ENCODE results near the gene SESN1. TPM values are rescaled to one million over a fixed set of nuclear protein-coding genes. Genes with fewer than 3 reads are reported as not detected.

Gene SESN1
- total RNA-seq, 1 experiment from 2014 or later = 30.2 TPM

GRCh38 chr6:109045493-109045892 lies 49.2 kb downstream of the SESN1 start (continued):
- TF ChIP-seq, protein P1, sequence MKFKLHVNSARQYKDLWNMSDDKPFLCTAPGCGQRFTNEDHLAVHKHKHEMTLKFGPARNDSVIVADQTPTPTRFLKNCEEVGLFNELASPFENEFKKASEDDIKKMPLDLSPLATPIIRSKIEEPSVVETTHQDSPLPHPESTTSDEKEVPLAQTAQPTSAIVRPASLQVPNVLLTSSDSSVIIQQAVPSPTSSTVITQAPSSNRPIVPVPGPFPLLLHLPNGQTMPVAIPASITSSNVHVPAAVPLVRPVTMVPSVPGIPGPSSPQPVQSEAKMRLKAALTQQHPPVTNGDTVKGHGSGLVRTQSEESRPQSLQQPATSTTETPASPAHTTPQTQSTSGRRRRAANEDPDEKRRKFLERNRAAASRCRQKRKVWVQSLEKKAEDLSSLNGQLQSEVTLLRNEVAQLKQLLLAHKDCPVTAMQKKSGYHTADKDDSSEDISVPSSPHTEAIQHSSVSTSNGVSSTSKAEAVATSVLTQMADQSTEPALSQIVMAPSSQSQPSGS (CRISPR knock-in tag; IDR thresholded peaks at IDR 0.05; ENCODE audit: borderline replicate concordance, low read depth) = no peak
- TF ChIP-seq, protein P2, sequence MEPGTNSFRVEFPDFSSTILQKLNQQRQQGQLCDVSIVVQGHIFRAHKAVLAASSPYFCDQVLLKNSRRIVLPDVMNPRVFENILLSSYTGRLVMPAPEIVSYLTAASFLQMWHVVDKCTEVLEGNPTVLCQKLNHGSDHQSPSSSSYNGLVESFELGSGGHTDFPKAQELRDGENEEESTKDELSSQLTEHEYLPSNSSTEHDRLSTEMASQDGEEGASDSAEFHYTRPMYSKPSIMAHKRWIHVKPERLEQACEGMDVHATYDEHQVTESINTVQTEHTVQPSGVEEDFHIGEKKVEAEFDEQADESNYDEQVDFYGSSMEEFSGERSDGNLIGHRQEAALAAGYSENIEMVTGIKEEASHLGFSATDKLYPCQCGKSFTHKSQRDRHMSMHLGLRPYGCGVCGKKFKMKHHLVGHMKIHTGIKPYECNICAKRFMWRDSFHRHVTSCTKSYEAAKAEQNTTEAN (CRISPR knock-in tag; IDR thresholded peaks at IDR 0.05) = no peak
- TF ChIP-seq ZNF416 (CRISPR knock-in tag; IDR thresholded peaks at IDR 0.05) = no peak
- TF ChIP-seq SMAD3 (CRISPR knock-in tag; IDR thresholded peaks at IDR 0.05; ENCODE audit: borderline replicate concordance) = no peak
- TF ChIP-seq, protein P3, sequence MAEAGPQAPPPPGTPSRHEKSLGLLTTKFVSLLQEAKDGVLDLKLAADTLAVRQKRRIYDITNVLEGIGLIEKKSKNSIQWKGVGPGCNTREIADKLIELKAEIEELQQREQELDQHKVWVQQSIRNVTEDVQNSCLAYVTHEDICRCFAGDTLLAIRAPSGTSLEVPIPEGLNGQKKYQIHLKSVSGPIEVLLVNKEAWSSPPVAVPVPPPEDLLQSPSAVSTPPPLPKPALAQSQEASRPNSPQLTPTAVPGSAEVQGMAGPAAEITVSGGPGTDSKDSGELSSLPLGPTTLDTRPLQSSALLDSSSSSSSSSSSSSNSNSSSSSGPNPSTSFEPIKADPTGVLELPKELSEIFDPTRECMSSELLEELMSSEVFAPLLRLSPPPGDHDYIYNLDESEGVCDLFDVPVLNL (CRISPR knock-in tag; IDR thresholded peaks at IDR 0.05; ENCODE audit: borderline replicate concordance, low read depth) = no peak

DNA sequence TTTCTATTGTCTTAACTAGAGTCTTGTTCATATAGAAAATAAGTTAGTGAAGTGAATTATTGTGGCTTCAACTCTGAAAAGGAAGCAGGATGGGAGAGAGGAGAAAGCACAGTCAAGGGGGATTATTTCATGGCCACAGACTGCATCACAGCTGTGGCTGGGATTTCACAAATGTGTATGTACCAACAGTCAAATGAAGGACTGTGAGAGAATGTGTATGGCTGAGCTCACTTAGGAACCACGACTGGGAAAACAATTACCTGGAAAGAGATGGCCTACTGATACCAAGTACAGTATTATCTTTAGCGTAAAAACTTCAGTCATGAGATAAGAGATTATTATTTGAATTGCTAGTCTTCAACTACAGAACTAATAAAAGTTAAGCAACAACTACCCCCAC lies 54.9 kb downstream of the SESN1 start:
- no peak overlapping the region for H3K27ac Mint-ChIP-seq
- POLR2A ChIA-PET = no interaction called here
- peaks cover 9% of the 10 kb centered on the region for H3K9me3 Mint-ChIP-seq
- no peaks in the 10 kb centered on the region for H3K36me3 Mint-ChIP-seq
- CTCF ChIA-PET = interaction anchor here (0.5 to 1.0 kb wide), 2 partner anchors 125 to 147 kb away, joined by 3 read pairs; no protein-coding TSS in a partner anchor
- H3K4me3 Mint-ChIP-seq = no peak overlapping the region
- ATAC-seq = no peak
- no peak for DNase-seq (ENCODE audit: low spot score)
- peaks cover 2% of the 10 kb centered on the region for H3K4me1 Mint-ChIP-seq
- H3K27me3 Mint-ChIP-seq (ENCODE audit: low read depth) = no peaks in the 10 kb centered on the region
- TF ChIP-seq SP1 (CRISPR knock-in tag; conservative IDR thresholded peaks at IDR 0.05) (no peak), FOXK1 (CRISPR knock-in tag; IDR thresholded peaks at IDR 0.05) (no peak), IRF2 (CRISPR knock-in tag; IDR thresholded peaks at IDR 0.05; ENCODE audit: borderline replicate concordance, low read depth) (no peak), TEAD4 (CRISPR knock-in tag; IDR thresholded peaks at IDR 0.05) (no peak), PRDM15 (CRISPR knock-in tag; IDR thresholded peaks at IDR 0.05) (no peak), GRHL2 (CRISPR knock-in tag; IDR thresholded peaks at IDR 0.05; ENCODE audit: insufficient replicate concordance, severe bottlenecking) (no peak), E2F5 (CRISPR knock-in tag; IDR thresholded peaks at IDR 0.05) (no peak), ZNF263 (CRISPR knock-in tag; IDR thresholded peaks at IDR 0.05; ENCODE audit: low read depth) (no peak), ZNF281 (CRISPR knock-in tag; IDR thresholded peaks at IDR 0.05) (no peak), PRRX2 (CRISPR knock-in tag; IDR thresholded peaks at IDR 0.05) (no peak)
- TF ChIP-seq, protein P4, sequence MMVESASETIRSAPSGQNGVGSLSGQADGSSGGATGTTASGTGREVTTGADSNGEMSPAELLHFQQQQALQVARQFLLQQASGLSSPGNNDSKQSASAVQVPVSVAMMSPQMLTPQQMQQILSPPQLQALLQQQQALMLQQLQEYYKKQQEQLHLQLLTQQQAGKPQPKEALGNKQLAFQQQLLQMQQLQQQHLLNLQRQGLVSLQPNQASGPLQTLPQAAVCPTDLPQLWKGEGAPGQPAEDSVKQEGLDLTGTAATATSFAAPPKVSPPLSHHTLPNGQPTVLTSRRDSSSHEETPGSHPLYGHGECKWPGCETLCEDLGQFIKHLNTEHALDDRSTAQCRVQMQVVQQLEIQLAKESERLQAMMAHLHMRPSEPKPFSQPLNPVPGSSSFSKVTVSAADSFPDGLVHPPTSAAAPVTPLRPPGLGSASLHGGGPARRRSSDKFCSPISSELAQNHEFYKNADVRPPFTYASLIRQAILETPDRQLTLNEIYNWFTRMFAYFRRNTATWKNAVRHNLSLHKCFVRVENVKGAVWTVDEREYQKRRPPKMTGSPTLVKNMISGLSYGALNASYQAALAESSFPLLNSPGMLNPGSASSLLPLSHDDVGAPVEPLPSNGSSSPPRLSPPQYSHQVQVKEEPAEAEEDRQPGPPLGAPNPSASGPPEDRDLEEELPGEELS (CRISPR knock-in tag; IDR thresholded peaks at IDR 0.05) = no peak
- TF ChIP-seq, protein P5, sequence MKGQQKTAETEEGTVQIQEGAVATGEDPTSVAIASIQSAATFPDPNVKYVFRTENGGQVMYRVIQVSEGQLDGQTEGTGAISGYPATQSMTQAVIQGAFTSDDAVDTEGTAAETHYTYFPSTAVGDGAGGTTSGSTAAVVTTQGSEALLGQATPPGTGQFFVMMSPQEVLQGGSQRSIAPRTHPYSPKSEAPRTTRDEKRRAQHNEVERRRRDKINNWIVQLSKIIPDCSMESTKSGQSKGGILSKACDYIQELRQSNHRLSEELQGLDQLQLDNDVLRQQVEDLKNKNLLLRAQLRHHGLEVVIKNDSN (CRISPR knock-in tag; IDR thresholded peaks at IDR 0.05) = no peak
- TF ChIP-seq, protein P6, sequence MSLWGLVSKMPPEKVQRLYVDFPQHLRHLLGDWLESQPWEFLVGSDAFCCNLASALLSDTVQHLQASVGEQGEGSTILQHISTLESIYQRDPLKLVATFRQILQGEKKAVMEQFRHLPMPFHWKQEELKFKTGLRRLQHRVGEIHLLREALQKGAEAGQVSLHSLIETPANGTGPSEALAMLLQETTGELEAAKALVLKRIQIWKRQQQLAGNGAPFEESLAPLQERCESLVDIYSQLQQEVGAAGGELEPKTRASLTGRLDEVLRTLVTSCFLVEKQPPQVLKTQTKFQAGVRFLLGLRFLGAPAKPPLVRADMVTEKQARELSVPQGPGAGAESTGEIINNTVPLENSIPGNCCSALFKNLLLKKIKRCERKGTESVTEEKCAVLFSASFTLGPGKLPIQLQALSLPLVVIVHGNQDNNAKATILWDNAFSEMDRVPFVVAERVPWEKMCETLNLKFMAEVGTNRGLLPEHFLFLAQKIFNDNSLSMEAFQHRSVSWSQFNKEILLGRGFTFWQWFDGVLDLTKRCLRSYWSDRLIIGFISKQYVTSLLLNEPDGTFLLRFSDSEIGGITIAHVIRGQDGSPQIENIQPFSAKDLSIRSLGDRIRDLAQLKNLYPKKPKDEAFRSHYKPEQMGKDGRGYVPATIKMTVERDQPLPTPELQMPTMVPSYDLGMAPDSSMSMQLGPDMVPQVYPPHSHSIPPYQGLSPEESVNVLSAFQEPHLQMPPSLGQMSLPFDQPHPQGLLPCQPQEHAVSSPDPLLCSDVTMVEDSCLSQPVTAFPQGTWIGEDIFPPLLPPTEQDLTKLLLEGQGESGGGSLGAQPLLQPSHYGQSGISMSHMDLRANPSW (CRISPR knock-in tag; conservative IDR thresholded peaks at IDR 0.05; ENCODE audit: low read depth) = no peak
